Stimulated activated naive CD4-positive, alpha-beta T cell treated with Interleukin-2 at 50 U/mL for 16 hours (primary cell): ENCODE data around the gene STX5.
"Not testable (repeated sequence)": the region's sequence is repeated elsewhere in the genome, so short reads cannot be mapped to it uniquely, and the experiment has no call there.

Experiments used
- DNase-seq: peaks from one replicate; lab custom pipeline; 2025; lab: John Stamatoyannopoulos, UW

STX5 gene

DNA sequence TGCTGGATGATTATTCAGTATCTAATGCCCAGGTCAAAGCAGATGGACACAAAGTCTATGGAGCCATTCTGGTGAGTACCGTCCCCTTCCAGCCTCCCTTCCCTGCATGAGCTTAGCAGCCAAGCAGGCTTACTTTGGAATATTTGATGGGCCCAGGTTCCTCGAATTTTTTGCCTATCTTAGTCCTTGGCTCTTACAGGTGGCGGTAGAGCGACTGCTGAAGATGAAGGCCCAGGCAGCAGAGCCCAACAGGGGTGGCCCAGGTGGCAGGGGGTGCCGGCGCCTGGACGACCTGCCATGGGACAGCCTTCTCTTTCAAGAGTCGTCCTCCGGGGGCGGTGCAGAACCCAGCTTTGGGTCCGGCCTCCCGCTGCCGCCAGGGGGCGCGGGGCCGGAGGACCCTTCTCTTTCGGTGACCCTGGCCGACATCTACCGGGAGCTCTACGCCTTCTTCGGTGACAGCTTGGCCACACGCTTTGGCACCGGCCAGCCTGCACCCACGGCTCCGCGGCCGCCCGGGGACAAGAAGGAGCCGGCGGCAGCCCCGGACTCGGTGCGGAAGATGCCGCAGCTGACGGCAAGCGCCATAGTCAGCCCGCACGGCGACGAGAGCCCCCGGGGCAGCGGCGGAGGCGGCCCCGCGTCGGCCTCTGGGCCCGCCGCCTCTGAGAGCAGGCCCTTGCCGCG is 45.4 kb downstream of the STX5 start:
- DNase-seq, result peak; percentile 79

DNA sequence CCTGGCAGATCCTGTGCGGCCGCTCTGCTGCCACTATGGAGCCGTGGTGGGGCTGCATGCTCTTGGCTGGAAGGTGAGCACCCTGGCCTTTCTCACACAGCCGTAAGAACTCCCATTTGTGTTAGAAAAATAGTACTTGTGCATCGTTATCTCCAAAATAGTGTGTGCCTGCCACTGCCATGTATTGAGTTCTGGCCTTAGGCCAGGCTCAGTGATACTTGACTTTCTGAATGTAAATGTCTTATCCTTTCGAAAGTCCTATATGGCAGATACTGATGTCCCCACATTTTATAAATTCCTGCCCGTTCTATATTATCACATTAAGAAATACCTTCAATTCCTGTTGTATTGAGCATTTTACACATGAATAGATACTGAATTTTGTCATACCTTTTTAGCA is 49.1 kb downstream of the STX5 start:
- DNase-seq, result no peak

DNA sequence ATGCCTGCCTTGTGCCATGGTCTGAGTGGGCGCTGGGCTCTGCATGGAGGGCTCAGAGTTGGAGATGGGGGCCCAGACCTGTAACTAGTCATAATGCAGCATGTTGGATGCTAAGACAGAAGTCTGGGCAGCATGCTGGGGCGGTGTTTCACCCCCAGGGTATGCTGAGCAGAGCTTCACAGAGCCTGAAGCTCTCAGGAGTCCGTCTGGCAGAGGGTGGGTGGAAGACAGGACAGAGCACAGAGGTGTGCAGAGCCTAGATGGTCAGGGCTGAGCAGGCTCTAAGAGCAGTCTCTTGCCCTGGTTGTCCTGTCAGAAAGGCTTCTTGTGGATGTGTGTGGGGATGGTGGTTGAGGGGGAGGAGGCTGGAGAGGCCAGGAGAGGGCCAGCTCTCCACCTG is 53.4 kb downstream of the STX5 start:
- DNase-seq, result no peak

DNA sequence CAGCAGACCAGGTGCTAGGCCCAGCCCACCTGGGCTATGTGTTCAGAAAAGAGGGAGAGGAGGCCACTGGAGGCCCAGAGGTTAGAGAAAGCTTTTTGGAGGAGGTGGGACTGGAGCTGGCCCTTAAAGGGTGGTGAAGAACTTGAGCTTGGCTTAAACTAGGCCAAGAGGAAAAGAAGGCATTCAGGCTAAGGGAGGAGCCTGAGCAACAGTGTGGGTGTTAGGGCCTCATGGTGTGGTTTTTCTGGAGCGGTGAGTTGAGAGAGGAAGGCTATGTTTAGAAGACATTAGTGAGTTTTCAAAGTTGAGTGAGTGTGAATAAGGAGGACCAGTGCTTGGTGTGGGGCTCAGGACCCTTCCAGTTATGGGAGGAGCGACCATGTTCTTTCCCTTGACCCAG is 54.5 kb downstream of the STX5 start:
- no peak for DNase-seq

DNA sequence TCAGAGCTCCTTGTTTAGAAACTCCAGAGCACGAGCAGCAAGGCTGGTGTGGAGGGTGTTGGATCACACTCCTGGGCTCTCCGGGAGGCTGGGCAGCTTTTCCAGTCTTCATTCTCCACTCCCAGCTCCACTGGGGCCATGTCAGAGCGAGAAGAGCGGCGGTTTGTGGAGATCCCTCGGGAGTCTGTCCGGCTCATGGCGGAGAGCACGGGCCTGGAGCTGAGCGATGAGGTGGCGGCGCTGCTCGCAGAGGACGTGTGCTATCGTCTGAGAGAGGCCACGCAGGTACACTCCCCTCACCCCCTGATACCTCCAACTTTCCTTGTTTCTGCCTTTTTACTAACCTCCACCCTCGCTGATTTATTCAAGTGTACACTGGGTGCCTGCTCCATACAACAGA is 56.2 kb downstream of the STX5 start:
- DNase-seq, result no peak

DNA sequence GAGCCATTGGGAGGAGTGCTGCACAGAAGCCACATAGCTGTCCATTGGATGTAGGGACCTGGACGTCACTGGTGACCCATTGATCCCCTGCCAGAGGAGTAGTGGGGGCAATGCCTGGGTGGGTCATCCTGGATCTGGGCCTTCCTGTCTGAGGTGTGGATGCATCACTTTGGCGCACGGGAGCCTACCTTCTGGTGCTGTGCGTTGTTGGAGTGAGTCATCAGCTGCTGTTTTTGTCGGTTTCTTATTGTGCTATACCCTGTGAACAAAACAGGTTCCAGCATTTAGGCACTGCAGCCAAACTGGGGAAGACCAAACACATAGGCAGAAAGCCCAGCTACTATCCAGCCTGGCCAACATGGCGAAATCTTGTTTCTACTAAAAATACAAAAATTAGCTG is 57.4 kb downstream of the STX5 start:
- no peak for DNase-seq

DNA sequence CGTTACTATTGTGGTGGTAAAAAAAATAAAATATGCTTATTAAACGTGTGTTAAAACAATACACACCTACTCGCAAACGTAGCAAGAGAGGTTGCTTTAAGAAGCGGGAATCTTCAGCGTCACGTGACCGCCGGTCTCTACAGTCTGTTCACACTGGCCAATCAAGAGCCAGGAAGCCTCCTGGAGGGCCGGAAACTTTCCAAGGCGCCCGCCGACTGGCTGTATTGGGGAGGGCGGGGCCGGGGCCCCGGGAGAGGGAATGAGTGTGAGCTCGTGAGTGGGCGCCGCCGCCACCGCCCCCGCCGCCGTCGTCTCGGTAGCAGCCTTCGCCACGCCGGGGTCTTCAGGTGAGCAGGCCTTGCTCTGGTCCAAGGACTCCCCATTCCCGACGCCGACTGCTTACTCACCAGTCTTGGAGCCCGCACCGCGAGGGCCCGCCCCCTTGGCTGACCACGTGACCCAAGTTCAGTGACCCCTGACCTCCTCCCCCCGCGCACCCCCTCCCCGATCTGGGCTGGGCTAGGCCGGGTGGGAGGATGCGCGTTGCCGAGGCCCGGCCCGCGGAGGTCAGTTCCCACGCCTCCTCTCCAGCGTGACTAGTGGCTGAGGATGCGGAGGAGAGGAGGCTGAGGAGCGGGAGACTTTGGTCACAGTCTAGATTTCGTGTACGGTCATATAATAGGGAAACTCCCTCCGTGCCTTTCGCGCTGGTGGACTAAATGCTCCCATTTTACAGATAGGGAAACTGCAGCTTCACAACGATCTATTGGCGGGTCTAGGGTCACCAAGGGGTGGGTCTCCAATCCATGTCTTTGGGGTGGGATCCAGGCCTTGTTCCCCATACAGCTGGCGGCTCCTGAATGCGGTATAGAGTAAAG is 60.5 kb downstream of the STX5 start, which contains the start of gene TAF6L:
TSS of gene TAF6L (plus strand) at position 253 of the 878 bp plus-strand sequence. CDS start 4,388 bp downstream, outside the sequence.
- peak; percentile 95 for DNase-seq

DNA sequence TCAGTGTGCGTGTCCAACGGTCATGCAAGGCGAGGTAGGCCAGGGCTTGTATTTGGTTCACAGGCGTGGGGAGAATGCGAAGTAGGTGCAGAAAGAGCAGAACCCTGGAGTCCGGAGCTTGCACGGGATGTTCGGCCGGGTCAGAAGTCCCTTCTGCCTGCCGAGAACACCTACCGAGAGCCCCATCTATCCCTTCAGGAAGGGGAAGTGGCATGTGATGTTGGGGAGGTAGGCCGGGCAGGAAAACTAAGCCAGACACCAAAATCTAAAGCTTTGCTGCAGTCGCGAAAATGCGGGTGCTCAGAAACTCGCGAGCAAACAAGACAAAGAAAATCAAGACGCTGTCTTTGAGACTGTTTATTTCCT is 61.1 kb downstream of the STX5 start:
- DNase-seq, result no peak

DNA sequence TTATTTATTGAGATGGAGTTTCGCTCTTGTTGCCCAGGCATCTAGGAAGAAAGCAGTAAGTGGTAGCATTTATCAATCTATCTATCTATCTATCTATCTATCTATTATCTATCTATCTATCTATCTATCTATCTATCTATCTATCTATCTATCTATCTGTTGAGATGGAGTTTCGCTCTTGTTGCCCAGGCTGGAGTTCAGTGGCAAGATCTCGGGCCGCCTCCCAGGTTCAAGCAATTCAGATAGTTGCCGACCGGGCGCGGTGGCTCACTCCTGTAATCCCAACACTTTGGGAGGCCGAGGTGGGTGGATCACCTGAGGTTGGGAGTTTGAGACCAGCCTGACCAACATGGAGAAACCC is 71.0 kb downstream of the STX5 start:
- not testable (repeated sequence) for DNase-seq

DNA sequence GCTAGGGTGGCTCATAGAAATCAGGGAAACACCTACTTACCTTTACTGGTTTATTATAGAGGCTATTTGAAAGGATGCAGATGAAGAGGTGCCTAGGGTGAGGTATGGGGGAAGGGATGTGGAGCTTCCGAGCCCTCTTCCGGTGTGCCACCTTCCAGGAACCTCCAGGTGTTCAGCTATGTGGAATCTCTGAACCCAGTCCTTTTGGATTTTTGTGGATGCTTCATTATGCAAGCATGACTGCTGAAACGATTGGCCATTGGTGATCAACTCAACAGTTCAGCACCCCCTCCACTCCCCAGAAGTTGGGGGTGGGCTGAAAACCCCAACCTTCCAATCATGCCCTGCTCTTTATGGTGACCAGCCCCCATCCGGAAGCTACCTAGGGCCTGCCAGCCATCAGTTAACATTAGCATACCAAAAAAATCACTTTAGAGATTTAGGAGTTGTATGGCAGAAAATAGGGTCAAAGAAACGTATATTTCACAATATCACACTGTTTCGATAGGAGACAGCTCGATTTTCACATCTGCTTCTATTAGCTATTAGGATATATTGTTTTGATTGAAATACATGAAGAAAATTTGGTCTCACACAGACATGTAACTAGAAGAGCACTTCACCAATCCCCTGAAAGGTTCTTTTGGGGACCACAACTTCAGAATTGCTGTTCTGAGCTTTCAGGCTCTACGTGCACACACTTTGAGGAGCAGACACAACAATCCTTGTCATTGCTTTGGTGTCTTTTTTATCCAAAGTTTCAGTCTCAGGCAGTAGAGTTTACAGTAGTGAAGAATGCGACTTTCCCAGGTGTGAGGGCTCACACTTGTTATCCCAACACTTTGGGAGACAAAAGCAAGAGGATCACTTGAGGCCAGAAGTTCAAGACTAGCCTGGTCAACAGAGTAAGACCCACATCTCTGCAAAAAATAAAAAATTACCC is 73.7 kb downstream of the STX5 start:
- no peak for DNase-seq
